Uterus (tissue), 4 donors: ENCODE results near the gene IGF1R. TPM values are rescaled to one million over a fixed set of nuclear protein-coding genes. Genes with fewer than 3 reads are reported as not detected.

Experiments used
- DNase-seq, 2 donors: peaks; one replicate each; pipeline ENCODE4 v3.0.0-alpha.2; 2019 to 2020
- H3K27ac ChIP-seq, 2 donors: fragments of 200-600 bp; sonication (generic); 1 replicate in 1 of 2; 2 replicates in 1 of 2; pipeline ENCODE4 v1.5.1; 2016 to 2018
- H3K27me3 ChIP-seq, 2 donors: fragments of 200-600 bp; sonication (generic); one replicate each; pipeline ENCODE4 v1.5.1; 2018 to 2019; ENCODE audit warnings: control low read depth in 1 of 2
- H3K36me3 ChIP-seq, 2 donors: fragments of 200-600 bp; sonication (generic); one replicate each; pipeline ENCODE4 v1.5.1; 2019; ENCODE audit warnings: control low read depth in 1 of 2
- H3K4me1 ChIP-seq, 2 donors: fragments of 200-600 bp; sonication (generic); one replicate each; pipeline ENCODE4 v1.5.1; 2018 to 2019; ENCODE audit warnings: control low read depth in 1 of 2
- H3K4me3 ChIP-seq, 2 donors: fragments of 200-600 bp; sonication (generic); 1 replicate in 1 of 2; 2 replicates in 1 of 2; pipeline ENCODE4 v1.5.1; 2018 to 2019; ENCODE audit warnings: mild to moderate bottlenecking in 1 of 2
- H3K9me3 ChIP-seq, 2 donors: fragments of 200-600 bp; sonication (generic); one replicate each; pipeline ENCODE4 v1.5.1; 2019; ENCODE audit warnings: control low read depth in 1 of 2
- POLR2A ChIP-seq, 2 donors: fragments of 450-650 bp; IDR thresholded peaks; one replicate each; pipeline ENCODE4 v1.6.1; 2016; ENCODE audit warnings: antibody characterized with exemption in 2 of 2, mild to moderate bottlenecking in 1 of 2, moderate library complexity in 1 of 2
- intact Hi-C: fragments of 100-400 bp; cut with DNase I; formaldehyde crosslinking; loops from one replicate; pipeline ENCODE4 v1.15.1; 2023; ENCODE audit warnings: low total_unique reads
- total RNA-seq, 4 donors: library from RNA; depleted of rRNA in 3 of 4; stranded (reverse); fragments of >200 nt in 3 of 4; gene quantifications; one replicate each; pipeline versions ENCODE4 v1.1.0 to v1.2.4, GENCODE V29; 2014 to 2023
- TF ChIP-seq, protein P1 (sequence below), 4 experiments: fragments of 200-600 bp in 2 of 4; fragments of 450-650 bp in 2 of 4; sonication (generic) in 2 of 4; IDR thresholded peaks; one replicate each; pipeline ENCODE4 v1.5.1; 2016 to 2019; ENCODE audit warnings: antibody characterized with exemption in 4 of 4, mild to moderate bottlenecking in 2 of 4, moderate library complexity in 1 of 4
- donor health status: DM: yes; HTN: yes; CAD: no.

Gene IGF1R
- total RNA-seq, 4 donors from 2014 or later: 30.0 to 95.2 (median 57.5) TPM

DNA sequence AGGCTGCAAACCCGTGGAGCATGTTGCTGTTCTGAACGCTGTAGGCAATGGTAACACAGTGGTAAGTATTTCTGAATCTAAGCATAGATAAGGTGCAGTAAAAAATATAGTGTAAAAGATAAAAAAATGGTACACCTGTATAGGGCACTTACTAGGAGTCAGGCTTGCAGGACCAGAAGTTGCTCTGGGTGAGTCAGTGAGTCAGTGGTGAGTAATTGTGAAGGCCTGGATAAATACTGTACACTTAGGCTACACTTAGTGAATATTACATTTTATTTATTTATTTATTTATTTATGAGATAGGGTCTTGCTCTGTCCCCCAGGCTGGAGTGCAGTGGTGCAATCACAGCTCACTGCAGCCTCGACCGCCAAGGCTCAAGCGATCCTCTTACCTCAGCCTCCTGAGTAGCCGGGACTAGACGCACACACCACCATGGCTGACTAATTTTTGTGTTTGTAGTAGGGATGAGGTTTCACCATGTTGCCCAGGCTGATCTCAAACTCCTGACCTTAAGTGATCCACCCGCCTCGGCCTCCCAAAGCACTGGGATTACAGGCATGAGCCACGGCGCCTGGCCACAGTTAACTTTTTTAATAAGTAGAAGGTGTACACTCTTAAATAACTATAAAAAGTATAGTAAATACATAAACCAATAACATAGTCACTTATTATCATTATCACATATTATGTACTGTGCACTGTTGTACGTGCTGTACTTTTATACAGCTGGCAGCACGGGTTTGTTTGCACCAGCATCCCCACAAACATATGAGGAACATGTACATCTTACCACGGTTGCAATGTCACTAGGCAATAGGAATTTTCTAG is 155.1 kb downstream of the IGF1R start:
- H3K4me1 ChIP-seq: peaks cover 12 to 24% of the 10 kb centered on the region in 2 donors

DNA sequence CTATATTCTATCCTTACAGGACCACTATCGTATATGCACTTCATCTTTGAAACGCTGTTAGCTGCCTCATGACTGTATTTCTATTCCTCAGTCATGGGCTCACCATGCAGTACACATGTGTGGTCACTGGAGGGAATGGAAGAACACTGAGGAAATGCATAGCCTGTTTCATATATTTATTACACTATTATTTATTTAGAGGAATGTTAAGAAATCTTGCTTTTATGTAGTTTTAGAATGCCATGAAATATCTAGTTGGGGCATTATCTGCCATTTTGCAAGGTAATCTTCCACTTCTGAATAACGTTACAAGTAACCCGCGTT is 155.7 kb downstream of the IGF1R start:
- no peak for TF ChIP-seq POLR2A (IDR thresholded peaks at IDR 0.05)
- TF ChIP-seq, protein P1, sequence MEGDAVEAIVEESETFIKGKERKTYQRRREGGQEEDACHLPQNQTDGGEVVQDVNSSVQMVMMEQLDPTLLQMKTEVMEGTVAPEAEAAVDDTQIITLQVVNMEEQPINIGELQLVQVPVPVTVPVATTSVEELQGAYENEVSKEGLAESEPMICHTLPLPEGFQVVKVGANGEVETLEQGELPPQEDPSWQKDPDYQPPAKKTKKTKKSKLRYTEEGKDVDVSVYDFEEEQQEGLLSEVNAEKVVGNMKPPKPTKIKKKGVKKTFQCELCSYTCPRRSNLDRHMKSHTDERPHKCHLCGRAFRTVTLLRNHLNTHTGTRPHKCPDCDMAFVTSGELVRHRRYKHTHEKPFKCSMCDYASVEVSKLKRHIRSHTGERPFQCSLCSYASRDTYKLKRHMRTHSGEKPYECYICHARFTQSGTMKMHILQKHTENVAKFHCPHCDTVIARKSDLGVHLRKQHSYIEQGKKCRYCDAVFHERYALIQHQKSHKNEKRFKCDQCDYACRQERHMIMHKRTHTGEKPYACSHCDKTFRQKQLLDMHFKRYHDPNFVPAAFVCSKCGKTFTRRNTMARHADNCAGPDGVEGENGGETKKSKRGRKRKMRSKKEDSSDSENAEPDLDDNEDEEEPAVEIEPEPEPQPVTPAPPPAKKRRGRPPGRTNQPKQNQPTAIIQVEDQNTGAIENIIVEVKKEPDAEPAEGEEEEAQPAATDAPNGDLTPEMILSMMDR (IDR thresholded peaks at IDR 0.05): peak in 1 of 4 experiments; percentile 16
- no peaks in the 10 kb centered on the region for H3K36me3 ChIP-seq
- H3K27me3 ChIP-seq: no peaks in the 10 kb centered on the region
- H3K4me1 ChIP-seq: peaks cover 7 to 18% of the 10 kb centered on the region in 2 donors
- no peak for DNase-seq
- H3K27ac ChIP-seq: no peak overlapping the region
- intact Hi-C loops: no loop called here
- no peak overlapping the region for H3K4me3 ChIP-seq
- no peaks in the 10 kb centered on the region for H3K9me3 ChIP-seq

More for the DNA sequence above, 155.1 kb downstream of the IGF1R start:
- no peaks in the 10 kb centered on the region for H3K36me3 ChIP-seq
- no peaks in the 10 kb centered on the region for H3K27me3 ChIP-seq
- H3K4me3 ChIP-seq: no peak overlapping the region
- intact Hi-C loops: no loop called here
- H3K27ac ChIP-seq: no peak overlapping the region
- H3K9me3 ChIP-seq: no peaks in the 10 kb centered on the region
- TF ChIP-seq, protein P1 (IDR thresholded peaks at IDR 0.05): no peak
- no peak for TF ChIP-seq POLR2A (IDR thresholded peaks at IDR 0.05)
- DNase-seq: no peak

DNA sequence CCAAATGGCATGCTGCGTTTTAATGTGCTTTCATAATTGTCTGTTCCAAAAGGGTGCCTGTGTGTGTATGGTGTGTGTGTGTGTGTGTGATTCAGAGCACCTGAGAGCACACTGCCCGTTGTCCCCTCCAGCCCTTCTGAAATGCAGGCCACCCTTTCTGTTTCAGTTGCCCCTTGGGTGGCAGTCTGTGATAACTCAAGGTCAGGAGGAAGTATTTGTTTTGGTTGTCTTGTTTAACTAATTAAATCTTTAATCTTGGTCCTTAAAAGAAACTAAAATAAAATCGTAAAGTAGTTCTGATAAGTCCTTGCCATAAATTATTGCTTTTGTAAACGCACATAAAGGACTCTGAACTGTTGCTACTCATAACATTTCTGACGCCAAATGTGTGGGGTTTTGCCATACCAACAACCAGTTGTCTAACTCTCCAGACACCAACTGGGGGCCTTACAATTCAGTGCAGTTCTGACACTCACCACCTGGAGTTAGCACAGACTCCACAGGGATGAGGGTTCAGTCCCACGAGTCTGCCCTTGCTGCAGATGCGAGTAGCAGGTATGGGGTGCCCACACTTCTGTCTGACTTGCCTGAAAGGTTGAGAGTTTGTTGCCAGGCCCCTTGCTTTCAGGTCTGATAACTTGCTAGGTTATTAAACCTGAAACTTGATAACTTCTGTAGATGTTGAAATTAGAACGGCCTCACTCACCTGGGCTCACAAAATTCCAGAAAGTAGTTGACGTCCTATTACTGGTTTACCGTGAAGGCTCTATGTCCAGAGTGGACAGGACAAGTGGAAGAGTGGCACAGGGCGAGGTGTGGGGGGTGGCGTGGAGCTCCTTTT is 157.3 kb downstream of the IGF1R start:
- no peak for DNase-seq
- intact Hi-C loops: no loop called here
- Histone ChIP-seq H3K27me3 (no peaks in the 10 kb centered on the region), H3K27ac (no peak overlapping the region), H3K36me3 (no peaks in the 10 kb centered on the region), H3K4me3 (no peak overlapping the region), H3K9me3 (no peaks in the 10 kb centered on the region), H3K4me1 (peaks cover 7 to 15% of the 10 kb centered on the region in 2 donors)
- no peak for TF ChIP-seq POLR2A (IDR thresholded peaks at IDR 0.05)
- TF ChIP-seq, protein P1 (IDR thresholded peaks at IDR 0.05): no peak

DNA sequence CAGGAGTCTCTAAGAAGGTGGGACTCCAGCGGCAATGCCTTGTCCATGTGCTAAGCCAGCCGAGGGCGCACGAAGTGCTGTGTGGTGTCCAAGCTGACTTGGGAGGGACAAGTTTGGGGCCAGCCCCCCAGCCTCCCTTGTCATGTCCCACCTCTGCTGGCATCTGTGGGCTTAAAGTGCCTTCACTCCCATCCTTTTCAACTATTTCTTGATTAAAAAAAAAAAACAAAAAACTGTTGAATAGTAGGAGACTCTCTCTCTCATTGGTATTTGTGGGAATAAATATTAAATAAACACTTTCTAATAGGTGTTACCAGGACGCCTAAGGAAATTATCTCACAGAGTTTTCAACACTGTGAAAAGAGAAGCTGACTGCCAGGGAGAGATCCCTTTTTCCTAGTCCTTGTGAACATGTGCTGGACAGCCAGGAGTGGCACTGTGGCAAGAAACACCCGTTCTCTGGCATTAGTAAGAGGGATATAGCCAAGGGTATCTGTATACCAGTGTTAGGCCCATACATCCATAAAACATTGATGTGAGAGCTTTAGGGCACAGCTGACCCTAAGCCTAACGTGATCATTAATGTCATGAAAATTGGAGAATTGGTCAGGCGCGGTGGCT is 158.0 kb downstream of the IGF1R start:
- no peaks in the 10 kb centered on the region for H3K27me3 ChIP-seq
- TF ChIP-seq POLR2A (IDR thresholded peaks at IDR 0.05): no peak
- TF ChIP-seq, protein P1 (IDR thresholded peaks at IDR 0.05): no peak
- peaks cover 2 to 8% of the 10 kb centered on the region in 2 donors for H3K4me1 ChIP-seq
- no peaks in the 10 kb centered on the region for H3K9me3 ChIP-seq
- H3K36me3 ChIP-seq: no peaks in the 10 kb centered on the region
- intact Hi-C loops: no loop called here
- DNase-seq: no peak
- H3K27ac ChIP-seq: no peak overlapping the region
- H3K4me3 ChIP-seq: no peak overlapping the region
